ENCODE data around the gene FALEC. TPM values are rescaled to one million over a fixed set of nuclear protein-coding genes. Genes with fewer than 3 reads are reported as not detected.

Gene FALEC
- polyA plus RNA-seq, 1 donor from 2014 or later = not detected

- H3K27ac ChIP-seq (ENCODE audit: low read length) = no peak overlapping the region
- no peaks in the 10 kb centered on the region for H4K20me1 ChIP-seq (ENCODE audit: insufficient read depth)
- no peak overlapping the region for H2AFZ ChIP-seq (ENCODE audit: low read depth, low read length)
- no peaks in the 10 kb centered on the region for H3K9me3 ChIP-seq (ENCODE audit: low read length)
- H3K79me2 ChIP-seq (replicated peaks; ENCODE audit: insufficient read depth, low read length) = no peaks in the 10 kb centered on the region
- no peak overlapping the region for H3K4me2 ChIP-seq (ENCODE audit: low read length)
- peaks cover 4% of the 10 kb centered on the region for H3K36me3 ChIP-seq (ENCODE audit: insufficient read depth, low read length)
- H3K27me3 ChIP-seq (ENCODE audit: insufficient read depth, low read depth, low read length) = no peaks in the 10 kb centered on the region
- H3K9me2 ChIP-seq (ENCODE audit: insufficient read depth, low read length) = no peaks in the 10 kb centered on the region
- H3F3A ChIP-seq (ENCODE audit: insufficient read depth, low read length, poor library complexity, severe bottlenecking) = no peaks in the 10 kb centered on the region
- no peak overlapping the region for H3K9ac ChIP-seq (ENCODE audit: low read length)
- H3K4me3 ChIP-seq (ENCODE audit: low read length) = no peak overlapping the region
- no peak for TF ChIP-seq MXI1 (conservative IDR thresholded peaks at IDR 0.05; ENCODE audit: poor library complexity, severe bottlenecking)
- TF ChIP-seq, protein P1, sequence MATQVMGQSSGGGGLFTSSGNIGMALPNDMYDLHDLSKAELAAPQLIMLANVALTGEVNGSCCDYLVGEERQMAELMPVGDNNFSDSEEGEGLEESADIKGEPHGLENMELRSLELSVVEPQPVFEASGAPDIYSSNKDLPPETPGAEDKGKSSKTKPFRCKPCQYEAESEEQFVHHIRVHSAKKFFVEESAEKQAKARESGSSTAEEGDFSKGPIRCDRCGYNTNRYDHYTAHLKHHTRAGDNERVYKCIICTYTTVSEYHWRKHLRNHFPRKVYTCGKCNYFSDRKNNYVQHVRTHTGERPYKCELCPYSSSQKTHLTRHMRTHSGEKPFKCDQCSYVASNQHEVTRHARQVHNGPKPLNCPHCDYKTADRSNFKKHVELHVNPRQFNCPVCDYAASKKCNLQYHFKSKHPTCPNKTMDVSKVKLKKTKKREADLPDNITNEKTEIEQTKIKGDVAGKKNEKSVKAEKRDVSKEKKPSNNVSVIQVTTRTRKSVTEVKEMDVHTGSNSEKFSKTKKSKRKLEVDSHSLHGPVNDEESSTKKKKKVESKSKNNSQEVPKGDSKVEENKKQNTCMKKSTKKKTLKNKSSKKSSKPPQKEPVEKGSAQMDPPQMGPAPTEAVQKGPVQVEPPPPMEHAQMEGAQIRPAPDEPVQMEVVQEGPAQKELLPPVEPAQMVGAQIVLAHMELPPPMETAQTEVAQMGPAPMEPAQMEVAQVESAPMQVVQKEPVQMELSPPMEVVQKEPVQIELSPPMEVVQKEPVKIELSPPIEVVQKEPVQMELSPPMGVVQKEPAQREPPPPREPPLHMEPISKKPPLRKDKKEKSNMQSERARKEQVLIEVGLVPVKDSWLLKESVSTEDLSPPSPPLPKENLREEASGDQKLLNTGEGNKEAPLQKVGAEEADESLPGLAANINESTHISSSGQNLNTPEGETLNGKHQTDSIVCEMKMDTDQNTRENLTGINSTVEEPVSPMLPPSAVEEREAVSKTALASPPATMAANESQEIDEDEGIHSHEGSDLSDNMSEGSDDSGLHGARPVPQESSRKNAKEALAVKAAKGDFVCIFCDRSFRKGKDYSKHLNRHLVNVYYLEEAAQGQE (IDR thresholded peaks at IDR 0.05; ENCODE audit: borderline replicate concordance) = no peak
- TF ChIP-seq, protein P2, sequence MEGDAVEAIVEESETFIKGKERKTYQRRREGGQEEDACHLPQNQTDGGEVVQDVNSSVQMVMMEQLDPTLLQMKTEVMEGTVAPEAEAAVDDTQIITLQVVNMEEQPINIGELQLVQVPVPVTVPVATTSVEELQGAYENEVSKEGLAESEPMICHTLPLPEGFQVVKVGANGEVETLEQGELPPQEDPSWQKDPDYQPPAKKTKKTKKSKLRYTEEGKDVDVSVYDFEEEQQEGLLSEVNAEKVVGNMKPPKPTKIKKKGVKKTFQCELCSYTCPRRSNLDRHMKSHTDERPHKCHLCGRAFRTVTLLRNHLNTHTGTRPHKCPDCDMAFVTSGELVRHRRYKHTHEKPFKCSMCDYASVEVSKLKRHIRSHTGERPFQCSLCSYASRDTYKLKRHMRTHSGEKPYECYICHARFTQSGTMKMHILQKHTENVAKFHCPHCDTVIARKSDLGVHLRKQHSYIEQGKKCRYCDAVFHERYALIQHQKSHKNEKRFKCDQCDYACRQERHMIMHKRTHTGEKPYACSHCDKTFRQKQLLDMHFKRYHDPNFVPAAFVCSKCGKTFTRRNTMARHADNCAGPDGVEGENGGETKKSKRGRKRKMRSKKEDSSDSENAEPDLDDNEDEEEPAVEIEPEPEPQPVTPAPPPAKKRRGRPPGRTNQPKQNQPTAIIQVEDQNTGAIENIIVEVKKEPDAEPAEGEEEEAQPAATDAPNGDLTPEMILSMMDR (IDR thresholded peaks at IDR 0.05; ENCODE audit: poor library complexity, severe bottlenecking) = no peak
- no peak for TF ChIP-seq SMC3 (conservative IDR thresholded peaks at IDR 0.05; ENCODE audit: poor library complexity)
- TF ChIP-seq EP300 (conservative IDR thresholded peaks at IDR 0.05; ENCODE audit: poor library complexity, severe bottlenecking) = no peak
- no peak for TF ChIP-seq EZH2 (IDR thresholded peaks at IDR 0.05; ENCODE audit: borderline replicate concordance, insufficient read depth, low read length, poor library complexity, severe bottlenecking)
- no peak for TF ChIP-seq POLR2AphosphoS5 (IDR thresholded peaks at IDR 0.05)
- TF ChIP-seq TAF1 (IDR thresholded peaks at IDR 0.05; ENCODE audit: low read depth) = no peak
- no peak for TF ChIP-seq RAD21 (conservative IDR thresholded peaks at IDR 0.05)
These were observed 41.9 kb upstream of the FALEC start for GRCh38 chr1:150473659-150474058.

- Histone ChIP-seq H3K27ac (ENCODE audit: low read length) (no peak overlapping the region), H3K9ac (ENCODE audit: low read length) (no peak overlapping the region), H2AFZ (ENCODE audit: low read depth, low read length) (no peak overlapping the region), H3K4me3 (ENCODE audit: low read length) (no peak overlapping the region), H3K9me3 (ENCODE audit: low read length) (no peaks in the 10 kb centered on the region), H3K9me2 (ENCODE audit: insufficient read depth, low read length) (no peaks in the 10 kb centered on the region), H3K79me2 (replicated peaks; ENCODE audit: insufficient read depth, low read length) (no peaks in the 10 kb centered on the region), H3K4me2 (ENCODE audit: low read length) (no peak overlapping the region), H3K27me3 (ENCODE audit: insufficient read depth, low read depth, low read length) (no peaks in the 10 kb centered on the region), H4K20me1 (ENCODE audit: insufficient read depth) (no peaks in the 10 kb centered on the region), H3F3A (ENCODE audit: insufficient read depth, low read length, poor library complexity, severe bottlenecking) (no peaks in the 10 kb centered on the region), H3K36me3 (ENCODE audit: insufficient read depth, low read length) (peaks cover 4% of the 10 kb centered on the region)
- TF ChIP-seq SMC3 (conservative IDR thresholded peaks at IDR 0.05; ENCODE audit: poor library complexity) (no peak), RAD21 (conservative IDR thresholded peaks at IDR 0.05) (no peak), TAF1 (IDR thresholded peaks at IDR 0.05; ENCODE audit: low read depth) (no peak), POLR2AphosphoS5 (IDR thresholded peaks at IDR 0.05) (no peak), EP300 (conservative IDR thresholded peaks at IDR 0.05; ENCODE audit: poor library complexity, severe bottlenecking) (no peak), EZH2 (IDR thresholded peaks at IDR 0.05; ENCODE audit: borderline replicate concordance, insufficient read depth, low read length, poor library complexity, severe bottlenecking) (no peak), MXI1 (conservative IDR thresholded peaks at IDR 0.05; ENCODE audit: poor library complexity, severe bottlenecking) (no peak)
- TF ChIP-seq, protein P1 (IDR thresholded peaks at IDR 0.05; ENCODE audit: borderline replicate concordance) = no peak
- TF ChIP-seq, protein P2 (IDR thresholded peaks at IDR 0.05; ENCODE audit: poor library complexity, severe bottlenecking) = no peak
These were observed 40.7 kb upstream of the FALEC start for GRCh38 chr1:150474869-150475268.
